Subcutaneous abdominal adipose tissue (tissue), 5 donors: ENCODE data around the gene DENND1A.
"Not testable (repeated sequence)": the region's sequence is repeated elsewhere in the genome, so short reads cannot be mapped to it uniquely, and the experiment has no call there.

Source experiments
- H3K27ac ChIP-seq: one replicate; pipeline ENCODE4 v1.7.0; 2013; ENCODE audit warnings: low read depth, mild to moderate bottlenecking, inconsistent platforms, low read length, moderate library complexity
- H3K27me3 ChIP-seq, 5 donors: one replicate each; pipeline ENCODE4 v1.7.0; 2013; ENCODE audit warnings: low read length in 5 of 5, inconsistent platforms in 1 of 5; ENCODE audit not compliant: control insufficient read depth in 5 of 5, insufficient read depth in 4 of 5
- H3K36me3 ChIP-seq, 5 donors: one replicate each; pipeline ENCODE4 v1.7.0; 2013; ENCODE audit warnings: low read length in 5 of 5; ENCODE audit not compliant: control insufficient read depth in 5 of 5, insufficient read depth in 5 of 5
- H3K4me1 ChIP-seq, 5 donors: one replicate each; pipeline ENCODE4 v1.7.0; 2013; ENCODE audit warnings: low read length in 5 of 5, mild to moderate bottlenecking in 3 of 5, moderate library complexity in 1 of 5; ENCODE audit not compliant: control insufficient read depth in 5 of 5, insufficient read depth in 5 of 5
- H3K4me3 ChIP-seq, 5 donors: one replicate each; pipeline ENCODE4 v1.7.0; 2013; ENCODE audit warnings: low read length in 5 of 5, low read depth in 1 of 5
- H3K9ac ChIP-seq, 5 donors: one replicate each; pipeline ENCODE4 v1.7.0; 2013; ENCODE audit warnings: low read length in 5 of 5, mild to moderate bottlenecking in 4 of 5, moderate library complexity in 3 of 5
- H3K9me3 ChIP-seq, 5 donors: one replicate each; pipeline ENCODE4 v1.7.0; 2013; ENCODE audit warnings: low read length in 5 of 5; ENCODE audit not compliant: control insufficient read depth in 5 of 5
- donor health status: healthy.
- donor health status: healthy.
- donor health status: healthy.
- donor health status: healthy.
- donor health status: healthy.

DENND1A gene

GRCh38 chr9:123815856-123816255 is 114.1 kb downstream of the DENND1A start:
- H3K27me3 ChIP-seq, H3K4me3 ChIP-seq, H3K27ac ChIP-seq, H3K36me3 ChIP-seq, H3K9ac ChIP-seq, H3K9me3 ChIP-seq: not testable (repeated sequence)
- peaks cover 0 to 15% (median 0%) of the 10 kb centered on the region in 5 donors for H3K4me1 ChIP-seq

GRCh38 chr9:123814496-123814895 is 115.4 kb downstream of the DENND1A start:
- peaks cover 0 to 15% (median 0%) of the 10 kb centered on the region in 5 donors for H3K4me1 ChIP-seq
- H3K27me3 ChIP-seq, result no peaks in the 10 kb centered on the region
- no peak overlapping the region for H3K4me3 ChIP-seq
- H3K9me3 ChIP-seq, result no peaks in the 10 kb centered on the region
- H3K9ac ChIP-seq, result no peak overlapping the region
- no peaks in the 10 kb centered on the region for H3K36me3 ChIP-seq
- no peak overlapping the region for H3K27ac ChIP-seq

GRCh38 chr9:123812984-123813383 is 116.9 kb downstream of the DENND1A start:
- no peaks in the 10 kb centered on the region for H3K36me3 ChIP-seq
- peaks cover 0 to 15% (median 0%) of the 10 kb centered on the region in 5 donors for H3K4me1 ChIP-seq
- no peak overlapping the region for H3K9ac ChIP-seq
- H3K27me3 ChIP-seq, result no peaks in the 10 kb centered on the region
- H3K4me3 ChIP-seq, result no peak overlapping the region
- H3K9me3 ChIP-seq, result no peaks in the 10 kb centered on the region
- no peak overlapping the region for H3K27ac ChIP-seq

DNA sequence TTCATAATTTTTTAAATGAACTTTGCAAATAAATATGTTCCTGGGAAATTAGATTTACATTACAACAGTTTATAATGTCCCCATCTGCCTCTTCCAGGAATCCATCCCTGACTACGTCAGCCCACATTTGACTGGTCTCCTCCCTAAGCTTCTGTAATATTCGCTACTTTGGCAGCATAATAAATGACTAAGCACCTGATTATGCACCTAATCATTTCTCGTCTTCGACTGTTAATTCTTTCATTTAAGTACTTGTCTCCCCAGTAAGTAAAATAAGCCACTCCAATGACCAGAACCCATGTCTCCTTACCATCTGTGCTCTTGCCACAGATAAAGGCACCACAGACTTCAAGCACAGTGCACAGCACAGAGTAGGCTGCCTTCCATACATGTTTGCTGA is 122.7 kb downstream of the DENND1A start:
- no peak overlapping the region for H3K4me3 ChIP-seq
- H3K27me3 ChIP-seq, result no peaks in the 10 kb centered on the region
- H3K36me3 ChIP-seq, result no peaks in the 10 kb centered on the region
- no peaks in the 10 kb centered on the region for H3K9me3 ChIP-seq
- no peak overlapping the region for H3K9ac ChIP-seq
- H3K27ac ChIP-seq, result no peak overlapping the region
- H3K4me1 ChIP-seq, result no peaks in the 10 kb centered on the region

DNA sequence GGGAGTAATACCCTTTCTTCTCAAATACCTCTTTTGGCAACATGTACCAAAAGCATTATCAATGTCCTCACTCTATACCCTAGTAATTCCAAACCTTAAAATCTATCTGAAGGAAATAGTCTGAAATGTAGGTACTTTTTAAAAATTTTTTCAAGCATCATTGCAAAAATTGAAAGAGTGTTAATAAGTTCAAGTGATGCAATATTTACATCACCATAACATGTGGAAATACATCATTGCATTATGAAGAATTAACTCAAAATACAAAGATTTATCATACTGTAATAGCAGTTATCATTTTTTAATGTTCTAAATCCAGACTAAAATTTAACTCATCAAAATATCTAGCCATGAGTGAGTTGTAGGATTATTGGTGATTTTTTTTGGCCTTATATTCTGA is 123.1 kb downstream of the DENND1A start:
- no peaks in the 10 kb centered on the region for H3K4me1 ChIP-seq
- H3K36me3 ChIP-seq, result no peaks in the 10 kb centered on the region
- H3K27ac ChIP-seq, result no peak overlapping the region
- H3K4me3 ChIP-seq, result no peak overlapping the region
- no peak overlapping the region for H3K9ac ChIP-seq
- H3K9me3 ChIP-seq, result no peaks in the 10 kb centered on the region
- no peaks in the 10 kb centered on the region for H3K27me3 ChIP-seq

DNA sequence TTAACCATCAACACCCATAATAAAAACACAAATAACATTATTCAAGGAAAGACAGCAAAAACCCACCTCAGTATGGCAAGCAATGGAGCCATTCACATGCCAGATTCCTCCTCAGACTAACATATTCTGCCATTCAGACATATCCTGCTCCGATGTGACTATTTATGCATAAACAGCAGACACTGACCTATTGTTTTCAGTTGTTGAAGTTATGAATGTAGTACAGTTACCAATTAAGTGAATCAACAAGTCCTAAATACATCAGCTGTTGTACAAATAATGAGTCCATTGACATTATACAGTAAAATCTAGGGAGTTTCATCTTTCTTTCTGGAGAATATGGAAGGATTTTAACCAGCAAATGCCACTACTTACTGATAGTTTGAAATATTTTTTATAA is 131.7 kb downstream of the DENND1A start:
- Histone ChIP-seq H3K27me3 (no peaks in the 10 kb centered on the region), H3K36me3 (no peaks in the 10 kb centered on the region), H3K27ac (no peak overlapping the region)

GRCh38 chr9:123796618-123797484 is 133.1 kb downstream of the DENND1A start:
- H3K9me3 ChIP-seq, result no peaks in the 10 kb centered on the region
- no peak overlapping the region for H3K27ac ChIP-seq
- H3K4me3 ChIP-seq, result peak overlapping the region in 3 of 5 donors; percentile 26 to 43 (median 40)
- H3K27me3 ChIP-seq, result no peaks in the 10 kb centered on the region
- H3K9ac ChIP-seq, result no peak overlapping the region
- H3K36me3 ChIP-seq, result no peaks in the 10 kb centered on the region
- peaks cover 0 to 12% (median 0%) of the 10 kb centered on the region in 5 donors for H3K4me1 ChIP-seq

More for the DNA sequence above, 131.7 kb downstream of the DENND1A start:
- H3K9me3 ChIP-seq, result no peaks in the 10 kb centered on the region
- no peak overlapping the region for H3K4me3 ChIP-seq
- no peak overlapping the region for H3K9ac ChIP-seq
- H3K4me1 ChIP-seq, result peaks cover 0 to 12% (median 0%) of the 10 kb centered on the region in 5 donors

DNA sequence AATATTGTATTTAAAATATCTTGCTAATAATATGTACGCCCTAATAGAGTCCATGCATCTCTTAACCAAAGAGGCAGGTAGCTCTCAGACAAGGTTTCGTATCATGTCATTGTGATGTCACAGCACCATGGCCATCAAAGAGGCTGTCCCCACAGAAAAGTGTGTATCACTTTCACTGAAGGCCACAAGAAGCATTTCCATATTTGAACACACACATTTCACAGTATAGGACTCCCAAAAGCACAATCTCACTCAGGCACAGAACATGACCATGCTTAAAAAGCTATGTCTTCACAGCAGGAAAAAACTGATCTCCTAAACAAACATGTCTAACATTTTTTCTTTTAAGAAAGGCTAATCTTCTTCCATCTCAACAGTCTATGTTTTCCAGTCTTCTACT is 133.8 kb downstream of the DENND1A start:
- Histone ChIP-seq H3K9ac (no peak overlapping the region), H3K4me1 (peaks cover 0 to 12% (median 0%) of the 10 kb centered on the region in 5 donors), H3K36me3 (no peaks in the 10 kb centered on the region), H3K27ac (no peak overlapping the region), H3K27me3 (no peaks in the 10 kb centered on the region), H3K4me3 (no peak overlapping the region), H3K9me3 (no peaks in the 10 kb centered on the region)

DNA sequence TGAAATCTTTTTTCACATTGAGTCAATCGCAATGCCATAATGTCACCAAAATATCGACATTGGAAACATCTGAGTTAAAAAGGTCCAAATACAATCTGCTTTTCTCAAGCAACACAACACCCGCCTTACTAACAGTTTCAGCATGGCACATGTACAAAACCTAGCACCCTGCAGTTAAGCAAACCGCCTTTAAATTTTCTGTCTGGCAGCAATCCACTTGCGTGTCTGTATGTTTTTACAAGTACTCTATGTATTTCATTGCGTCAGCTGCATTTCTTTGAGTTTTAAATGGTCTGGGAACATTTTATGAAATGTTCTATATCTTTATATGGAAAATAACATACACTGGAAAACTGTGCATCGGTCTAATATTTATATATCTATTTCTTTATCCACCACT is 134.6 kb downstream of the DENND1A start:
- Histone ChIP-seq H3K27ac (no peak overlapping the region), H3K36me3 (no peaks in the 10 kb centered on the region), H3K9ac (no peak overlapping the region), H3K4me1 (peaks cover 0 to 10% (median 0%) of the 10 kb centered on the region in 5 donors), H3K9me3 (no peaks in the 10 kb centered on the region), H3K4me3 (no peak overlapping the region), H3K27me3 (no peaks in the 10 kb centered on the region)

GRCh38 chr9:123792501-123792900 is 137.4 kb downstream of the DENND1A start:
- H3K9me3 ChIP-seq, result no peaks in the 10 kb centered on the region
- no peaks in the 10 kb centered on the region for H3K27me3 ChIP-seq
- no peak overlapping the region for H3K9ac ChIP-seq
- no peak overlapping the region for H3K4me3 ChIP-seq
- H3K4me1 ChIP-seq, result no peaks in the 10 kb centered on the region
- H3K27ac ChIP-seq, result no peak overlapping the region
- H3K36me3 ChIP-seq, result no peaks in the 10 kb centered on the region
